CD4-positive, alpha-beta T cell (primary cell): ENCODE results near the gene AANAT. TPM values are rescaled to one million over a fixed set of nuclear protein-coding genes. Genes with fewer than 3 reads are reported as not detected.
A peak's percentile ranks its signal among the peaks of the same experiment; 100 is the strongest.

Experiments
- ATAC-seq: fragments of 200-7000 bp; cut with Tn5 transposase; one replicate; pipeline ENCODE4 v1.10.0; 2022; ENCODE audit warnings: mild to moderate bottlenecking; ENCODE audit not compliant: poor library complexity
- CTCF ChIA-PET: fragments of 350-600 bp; sonication (Branson Sonifier 250); formaldehyde crosslinking; loops from one replicate; lab custom pipeline; 2021; ENCODE audit warnings: antibody characterized with exemption, inconsistent platforms; lab: Charles Lee
- POLR2A ChIA-PET: fragments of 350-600 bp; sonication (Branson Sonifier 250); formaldehyde crosslinking; loops from one replicate; lab custom pipeline; 2021; ENCODE audit warnings: antibody characterized with exemption, inconsistent platforms; lab: Charles Lee
- DNase-seq, 14 experiments: peaks; one replicate each; pipeline ENCODE4 v3.0.0-alpha.2; 2013 to 2020; ENCODE audit warnings: mixed read lengths in 2 of 14
- H3K27ac ChIP-seq, 2 donors: one replicate each; pipeline versions ENCODE4 v1.5.1 to v1.7.0; 2013; ENCODE audit warnings: low read length in 2 of 2, low read depth in 1 of 2, mild to moderate bottlenecking in 1 of 2
- H3K27me3 ChIP-seq, 2 experiments: 1 replicate in 1 of 2; 2 replicates in 1 of 2; pipeline versions ENCODE4 v1.6.1 to v1.7.0; 2013; ENCODE audit warnings: low read length in 2 of 2, control low read depth in 1 of 2, mild to moderate bottlenecking in 1 of 2, moderate library complexity in 1 of 2; ENCODE audit not compliant: insufficient read depth in 2 of 2, control insufficient read depth in 1 of 2
- H3K36me3 ChIP-seq: one replicate; pipeline ENCODE4 v1.6.1; 2013; ENCODE audit warnings: low read length, control low read depth; ENCODE audit not compliant: insufficient read depth
- H3K4me1 ChIP-seq: one replicate; pipeline ENCODE4 v1.6.1; 2013; ENCODE audit warnings: low read length, control low read depth; ENCODE audit not compliant: insufficient read depth
- H3K4me3 ChIP-seq: one replicate; pipeline ENCODE4 v1.5.1; 2013; ENCODE audit warnings: mild to moderate bottlenecking, low read length, moderate library complexity
- H3K9me3 ChIP-seq, 2 experiments: 1 replicate in 1 of 2; 2 replicates in 1 of 2; pipeline versions ENCODE4 v1.6.1 to v1.7.0; 2013; ENCODE audit warnings: low read length in 2 of 2, mild to moderate bottlenecking in 2 of 2, control low read depth in 1 of 2, moderate library complexity in 1 of 2; ENCODE audit not compliant: control insufficient read depth in 1 of 2, insufficient read depth in 1 of 2
- H3K27ac Mint-ChIP-seq: one replicate; pipeline ENCODE4 v1.8.0; 2020; ENCODE audit warnings: mixed read lengths
- H3K27me3 Mint-ChIP-seq: one replicate; pipeline ENCODE4 v1.8.0; 2021; ENCODE audit warnings: mixed read lengths
- H3K36me3 Mint-ChIP-seq: one replicate; pipeline ENCODE4 v1.8.0; 2021; ENCODE audit warnings: low read depth, mixed read lengths
- H3K4me1 Mint-ChIP-seq: one replicate; pipeline ENCODE4 v1.8.0; 2021; ENCODE audit warnings: low read depth, mixed read lengths
- H3K4me3 Mint-ChIP-seq: one replicate; pipeline ENCODE4 v1.8.0; 2020; ENCODE audit warnings: mild to moderate bottlenecking, mixed read lengths
- H3K9me3 Mint-ChIP-seq: one replicate; pipeline ENCODE4 v1.8.0; 2020; ENCODE audit warnings: mixed read lengths
- CTCF ChIP-seq: fragments of 200-600 bp; IDR thresholded peaks from one replicate; pipeline ENCODE4 v1.8.0; 2022; ENCODE audit warnings: antibody characterized with exemption, mild to moderate bottlenecking
- intact Hi-C, 2 experiments: fragments of 100-400 bp; cut with DNase I in 1 of 2; cut with micrococcal nuclease in 1 of 2; formaldehyde crosslinking; loops; one replicate each; pipeline versions ENCODE4 v1.15.1 to v1.9.0; 2023 to 2025; cut with DNase I, micrococcal nuclease
- total RNA-seq, 174 experiments: library from RNA in 2 of 174; stranded (reverse) in 2 of 174; gene quantifications; one replicate each; pipeline ENCODE4 v1.2.3 and lab custom pipeline; 2021 to 2026

AANAT gene
- total RNA-seq, 2 experiments from 2014 or later, result 0.14 TPM; not detected in 1

- H3K27ac Mint-ChIP-seq, result peak overlapping the region; percentile 69
- intact Hi-C loops, result loop anchor here in 1 of 2 experiments (2.0 to 10.0 kb wide), 4 partner anchors 49 to 283 kb away; partner anchors contain the start of genes MFSD11, PRPSAP1, RHBDF2 and SRSF2
- Histone ChIP-seq H3K4me3 (peak overlapping the region; percentile 69), H3K27me3 (no peaks in the 10 kb centered on the region), H3K27ac (no peak overlapping the region), H3K4me1 (peaks cover 32% of the 10 kb centered on the region), H3K9me3 (no peaks in the 10 kb centered on the region), H3K36me3 (no peaks in the 10 kb centered on the region)
- POLR2A ChIA-PET, result interaction anchor here (1.0 to 2.1 kb wide), 5 partner anchors 41 to 286 kb away, joined by 3 to 8 read pairs (median 3); partner anchors contain the start of genes MFSD11 and PRPSAP1
- H3K9me3 Mint-ChIP-seq, result no peaks in the 10 kb centered on the region
- H3K36me3 Mint-ChIP-seq, result peaks cover 4% of the 10 kb centered on the region
- CTCF ChIA-PET, result interaction anchor here (0.6 to 1.6 kb wide), 5 partner anchors 13 to 94 kb away, joined by 3 to 5 read pairs (median 3); no protein-coding TSS in a partner anchor
- peak overlapping the region; percentile 79 for H3K4me3 Mint-ChIP-seq
- ATAC-seq (peak; percentile 3), DNase-seq (peak in 5 of 14 experiments; percentile 9 to 59 (median 40))
- H3K4me1 Mint-ChIP-seq, result peaks cover 51% of the 10 kb centered on the region
- no peaks in the 10 kb centered on the region for H3K27me3 Mint-ChIP-seq
- TF ChIP-seq CTCF, result no peak
These were observed 15.2 kb upstream of the AANAT start for GRCh38 chr17:76452127-76452659.

- ATAC-seq, result peak; percentile 90
- no peaks in the 10 kb centered on the region for H3K9me3 ChIP-seq
These were observed 14.6 kb upstream of the AANAT start, which contains the start of gene UBE2O for GRCh38 chr17:76452660-76453430. Gene UBE2O (minus strand): TSS chr17:76453152. CDS start chr17:76453141, 11 bp downstream.

More at GRCh38 chr17:76452660-76453430, 14.6 kb upstream of the AANAT start, which contains the start of gene UBE2O:
- DNase-seq, result peak; percentile 82 to 97 (median 92)
- H3K27me3 Mint-ChIP-seq, result no peaks in the 10 kb centered on the region
- Histone ChIP-seq H3K27me3 (no peaks in the 10 kb centered on the region), H3K4me3 (peak within 1 kb of the TSS; percentile 69), H3K4me1 (peaks cover 30% of the 10 kb centered on the region), H3K36me3 (no peaks in the 10 kb centered on the region), H3K27ac (peak within 1 kb of the TSS; percentile 50 to 65)
- no peaks in the 10 kb centered on the region for H3K9me3 Mint-ChIP-seq
- peaks cover 45% of the 10 kb centered on the region for H3K4me1 Mint-ChIP-seq
- H3K4me3 Mint-ChIP-seq, result peak within 1 kb of the TSS; percentile 79
- H3K27ac Mint-ChIP-seq, result peak within 1 kb of the TSS; percentile 82
- ChIA-PET CTCF (interaction anchor here (0.6 to 1.6 kb wide), 8 partner anchors 9 to 94 kb away, joined by 3 to 5 read pairs (median 3); no protein-coding TSS in a partner anchor), POLR2A (interaction anchor here (1.0 to 2.1 kb wide), 7 partner anchors 40 to 285 kb away, joined by 3 to 8 read pairs (median 4); partner anchors contain the start of genes MFSD11 and PRPSAP1)
- intact Hi-C loops, result loop anchor here in 1 of 2 experiments (2.0 to 10.0 kb wide), 4 partner anchors 48 to 282 kb away; partner anchors contain the start of genes MFSD11, PRPSAP1, RHBDF2 and SRSF2
- peaks cover 4% of the 10 kb centered on the region for H3K36me3 Mint-ChIP-seq
- peak; percentile 47 for TF ChIP-seq CTCF
